Neural progenitor cell (in vitro differentiated cells): ENCODE results near the gene PLN.

ENCODE experiments used
- CTCF ChIP-seq: fragments of 200-600 bp; sonication (generic); IDR thresholded peaks from 2 replicates; pipeline ENCODE4 v1.5.1; 2017; ENCODE audit warnings: antibody characterized with exemption, mild to moderate bottlenecking
- EZH2 ChIP-seq: fragments of 200-600 bp; sonication (generic); IDR thresholded peaks from 2 replicates; pipeline ENCODE4 v1.6.1; 2017; ENCODE audit warnings: antibody characterized with exemption, mild to moderate bottlenecking, moderate library complexity
- EZH2phosphoT487 ChIP-seq: fragments of 200-600 bp; sonication (generic); IDR thresholded peaks from 2 replicates; pipeline ENCODE4 v1.6.1; 2017; ENCODE audit warnings: antibody characterized with exemption

- TF ChIP-seq EZH2 (no peak), CTCF (no peak), EZH2phosphoT487 (no peak)
Observed at GRCh38 chr6:118574051-118574865, 26.2 kb downstream of the PLN start.
